Neural cell (in vitro differentiated cells): ENCODE measurements around the gene NSDHL. TPM values are rescaled to one million over a fixed set of nuclear protein-coding genes. Genes with fewer than 3 reads are reported as not detected.
"Not testable (repeated sequence)": the region's sequence is repeated elsewhere in the genome, so short reads cannot be mapped to it uniquely, and the experiment has no call there.

Experiments
- H2AFZ ChIP-seq: fragments of 200-600, 300-800 bp; sonication (generic), shearing (Covaris generic); 2 replicates; pipeline ENCODE4 v1.6.0; 2014; ENCODE audit warnings: low read depth, mild to moderate bottlenecking, antibody characterized with exemption, low read length, moderate library complexity
- H3F3A ChIP-seq: fragments of 200-600 bp; shearing (Covaris generic); 2 replicates; pipeline ENCODE4 v1.6.1; 2016; ENCODE audit warnings: mild to moderate bottlenecking, moderate library complexity, mixed read lengths, antibody characterized with exemption, low read length; ENCODE audit not compliant: insufficient read depth, poor library complexity, severe bottlenecking
- H3K27ac ChIP-seq: fragments of 200-600, 300-800 bp; sonication (generic), shearing (Covaris generic); 2 replicates; pipeline ENCODE4 v1.5.1; 2014; ENCODE audit warnings: mild to moderate bottlenecking, low read length, moderate library complexity
- H3K27me3 ChIP-seq: fragments of 300-800, 200-600 bp; sonication (generic), shearing (Covaris generic); 2 replicates; pipeline ENCODE4 v1.6.0; 2014; ENCODE audit warnings: mild to moderate bottlenecking, low read depth, low read length, moderate library complexity; ENCODE audit not compliant: insufficient read depth
- H3K36me3 ChIP-seq: fragments of 300-800, 200-600 bp; sonication (generic), shearing (Covaris generic); 2 replicates; pipeline ENCODE4 v1.5.1; 2014; ENCODE audit warnings: mild to moderate bottlenecking, antibody characterized with exemption, low read length, moderate library complexity; ENCODE audit not compliant: insufficient read depth
- H3K4me2 ChIP-seq: fragments of 300-800, 200-600 bp; sonication (generic), shearing (Covaris generic); 2 replicates; pipeline ENCODE4 v1.6.0; 2014; ENCODE audit warnings: mild to moderate bottlenecking, low read length
- H3K4me3 ChIP-seq: fragments of 300-800, 200-600 bp; sonication (generic), shearing (Covaris generic); 2 replicates; pipeline ENCODE4 v1.5.1; 2014; ENCODE audit warnings: mild to moderate bottlenecking, low read length, moderate library complexity
- H3K79me2 ChIP-seq: fragments of 200-600 bp; shearing (Covaris generic); replicated peaks from 2 replicates; pipeline ENCODE4 v1.6.0; 2014; ENCODE audit warnings: mild to moderate bottlenecking, low read length, moderate library complexity; ENCODE audit not compliant: insufficient read depth
- H3K9ac ChIP-seq: fragments of 300-800, 200-600 bp; sonication (generic), shearing (Covaris generic); 2 replicates; pipeline ENCODE4 v1.6.1; 2016; ENCODE audit warnings: mild to moderate bottlenecking, low read length, mixed read lengths
- H3K9me2 ChIP-seq: fragments of 200-600 bp; shearing (Covaris generic); 2 replicates; pipeline ENCODE4 v1.6.1; 2016; ENCODE audit warnings: mild to moderate bottlenecking, low read length, mixed read lengths; ENCODE audit not compliant: insufficient read depth
- H3K9me3 ChIP-seq: fragments of 200-600, 300-800 bp; sonication (generic), shearing (Covaris generic); 2 replicates; pipeline ENCODE4 v1.6.1; 2016; ENCODE audit warnings: mild to moderate bottlenecking, mixed run types, low read length, moderate library complexity, mixed read lengths
- H4K20me1 ChIP-seq: fragments of 200-600 bp; shearing (Covaris generic); 2 replicates; pipeline ENCODE4 v1.6.1; 2016; ENCODE audit warnings: mild to moderate bottlenecking, mixed run types; ENCODE audit not compliant: insufficient read depth
- EP300 ChIP-seq: fragments of 450-650 bp; conservative IDR thresholded peaks from 2 replicates; pipeline ENCODE4 v1.6.1; 2014; ENCODE audit warnings: antibody characterized with exemption, mild to moderate bottlenecking, moderate library complexity; ENCODE audit not compliant: poor library complexity, severe bottlenecking
- EZH2 ChIP-seq: fragments of 200-600, 300-800 bp; shearing (Covaris generic), sonication (generic); IDR thresholded peaks from 2 replicates; pipeline ENCODE4 v1.6.1; 2014; ENCODE audit warnings: antibody characterized with exemption, low read length, borderline replicate concordance, mild to moderate bottlenecking; ENCODE audit not compliant: insufficient read depth, poor library complexity, severe bottlenecking
- MXI1 ChIP-seq: fragments of 450-650 bp; conservative IDR thresholded peaks from 2 replicates; pipeline ENCODE4 v1.6.1; 2014; ENCODE audit warnings: antibody characterized with exemption, mild to moderate bottlenecking; ENCODE audit not compliant: poor library complexity, severe bottlenecking
- POLR2AphosphoS5 ChIP-seq: IDR thresholded peaks from 2 replicates; pipeline ENCODE4 v1.6.1; 2012
- RAD21 ChIP-seq: fragments of 450-650 bp; conservative IDR thresholded peaks from 2 replicates; pipeline ENCODE4 v1.6.1; 2014; ENCODE audit warnings: antibody characterized with exemption, mild to moderate bottlenecking, moderate library complexity
- SMC3 ChIP-seq: fragments of 450-650 bp; conservative IDR thresholded peaks from 2 replicates; pipeline ENCODE4 v1.6.1; 2014; ENCODE audit warnings: antibody characterized with exemption, mild to moderate bottlenecking, moderate library complexity; ENCODE audit not compliant: poor library complexity
- TAF1 ChIP-seq: IDR thresholded peaks from 2 replicates; pipeline ENCODE4 v1.6.1; 2012; ENCODE audit warnings: low read depth
- polyA minus RNA-seq: library from RNA; depleted of rRNA, polyadenylated mRNA; stranded (reverse); fragments of >200 nt; gene quantifications from 2 replicates; pipeline ENCODE4 v1.2.3, GENCODE V29; 2014
- polyA plus RNA-seq: library from polyadenylated mRNA; depleted of rRNA; stranded (reverse); fragments of >200 nt; gene quantifications from 2 replicates; pipeline ENCODE4 v1.2.3, GENCODE V29; 2014
- TF ChIP-seq, protein P1 (sequence below): IDR thresholded peaks from 2 replicates; pipeline ENCODE4 v1.6.1; 2012; ENCODE audit warnings: borderline replicate concordance
- TF ChIP-seq, protein P2 (sequence below): fragments of 450-650 bp; IDR thresholded peaks from 2 replicates; pipeline ENCODE4 v1.5.1; 2014; ENCODE audit warnings: antibody characterized with exemption, mild to moderate bottlenecking, moderate library complexity; ENCODE audit not compliant: poor library complexity, severe bottlenecking

The NSDHL gene
- 18.4 and 21.7 TPM in 2 replicates for polyA plus RNA-seq
- 17.9 and 23.1 TPM in 2 replicates for polyA minus RNA-seq

DNA sequence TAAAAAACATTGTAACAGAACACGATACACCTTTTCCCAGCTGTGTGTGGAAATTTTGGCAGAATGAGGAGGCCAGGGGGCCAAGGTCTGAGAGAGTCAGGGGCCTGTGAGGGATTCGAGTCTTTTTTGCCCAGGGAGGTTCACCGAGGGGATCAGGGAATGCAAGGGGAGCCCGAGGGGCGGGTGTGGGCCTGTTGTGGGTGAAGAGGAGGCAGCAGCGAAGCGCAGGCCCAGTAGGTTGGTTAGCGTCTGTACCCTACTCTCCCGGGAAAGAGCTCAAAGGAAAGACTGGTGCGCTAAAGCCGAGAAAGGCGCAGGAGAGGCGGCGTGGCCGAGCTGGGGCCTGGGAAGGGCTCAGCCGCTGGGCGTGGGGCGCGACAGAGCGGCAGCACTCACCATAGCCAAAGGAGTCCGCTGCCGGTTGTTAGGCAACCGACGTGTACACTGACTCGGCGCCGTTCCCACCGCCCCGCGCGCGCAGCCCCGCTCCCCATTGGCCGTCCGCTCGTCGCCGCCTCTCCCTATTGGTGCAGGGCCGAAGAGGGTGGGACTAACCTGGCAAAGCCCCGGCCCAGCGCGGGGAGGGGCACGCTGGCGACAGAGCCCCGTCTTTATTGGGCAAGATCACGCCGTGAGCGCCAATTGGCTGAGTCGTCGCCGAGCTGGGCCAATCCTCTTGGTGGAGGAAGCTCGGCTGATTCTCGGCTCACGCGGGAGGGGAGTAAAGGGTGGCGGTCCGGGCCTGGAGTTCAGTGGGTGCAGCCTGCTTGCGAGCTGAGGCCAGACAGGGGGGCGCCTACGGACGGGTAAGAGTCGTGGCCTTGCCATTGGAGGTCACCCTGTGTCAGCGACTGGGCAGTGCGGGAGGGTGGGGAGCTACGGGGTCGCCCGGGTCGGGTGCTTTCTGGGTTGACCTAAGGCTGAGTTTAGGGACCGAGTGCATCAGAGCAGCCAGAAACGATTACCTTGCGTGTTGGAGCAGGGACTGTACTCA is at the start of gene NSDHL, which contains the start of gene CETN2:
TSS of gene NSDHL (plus strand) at position 752 of the 994 bp plus-strand sequence. CDS start 15,262 bp downstream, outside the sequence.
TSS of gene CETN2 (minus strand) at position 446 of the 994 bp plus-strand sequence. CDS start at position 399, 47 bp downstream.
- Histone ChIP-seq H3K9me2 (no peaks in the 10 kb centered on the region), H4K20me1 (no peaks in the 10 kb centered on the region), H3K4me3 (peak within 1 kb of the TSS; percentile 76), H3K4me2 (peak within 1 kb of the TSS; percentile 73), H3K27ac (peak within 1 kb of the TSS; percentile 65), H3F3A (no peaks in the 10 kb centered on the region), H3K79me2 (peaks cover 28% of the 10 kb centered on the region), H3K27me3 (no peaks in the 10 kb centered on the region), H2AFZ (peak within 1 kb of the TSS; percentile 40), H3K9me3 (no peaks in the 10 kb centered on the region), H3K9ac (peak within 1 kb of the TSS; percentile 73), H3K36me3 (no peaks in the 10 kb centered on the region)
- TF ChIP-seq TAF1 (no peak), RAD21 (peak; percentile 43), POLR2AphosphoS5 (peak; percentile 64), EZH2 (no peak), SMC3 (no peak), MXI1 (peak; percentile 77), EP300 (no peak)
- TF ChIP-seq, protein P1, sequence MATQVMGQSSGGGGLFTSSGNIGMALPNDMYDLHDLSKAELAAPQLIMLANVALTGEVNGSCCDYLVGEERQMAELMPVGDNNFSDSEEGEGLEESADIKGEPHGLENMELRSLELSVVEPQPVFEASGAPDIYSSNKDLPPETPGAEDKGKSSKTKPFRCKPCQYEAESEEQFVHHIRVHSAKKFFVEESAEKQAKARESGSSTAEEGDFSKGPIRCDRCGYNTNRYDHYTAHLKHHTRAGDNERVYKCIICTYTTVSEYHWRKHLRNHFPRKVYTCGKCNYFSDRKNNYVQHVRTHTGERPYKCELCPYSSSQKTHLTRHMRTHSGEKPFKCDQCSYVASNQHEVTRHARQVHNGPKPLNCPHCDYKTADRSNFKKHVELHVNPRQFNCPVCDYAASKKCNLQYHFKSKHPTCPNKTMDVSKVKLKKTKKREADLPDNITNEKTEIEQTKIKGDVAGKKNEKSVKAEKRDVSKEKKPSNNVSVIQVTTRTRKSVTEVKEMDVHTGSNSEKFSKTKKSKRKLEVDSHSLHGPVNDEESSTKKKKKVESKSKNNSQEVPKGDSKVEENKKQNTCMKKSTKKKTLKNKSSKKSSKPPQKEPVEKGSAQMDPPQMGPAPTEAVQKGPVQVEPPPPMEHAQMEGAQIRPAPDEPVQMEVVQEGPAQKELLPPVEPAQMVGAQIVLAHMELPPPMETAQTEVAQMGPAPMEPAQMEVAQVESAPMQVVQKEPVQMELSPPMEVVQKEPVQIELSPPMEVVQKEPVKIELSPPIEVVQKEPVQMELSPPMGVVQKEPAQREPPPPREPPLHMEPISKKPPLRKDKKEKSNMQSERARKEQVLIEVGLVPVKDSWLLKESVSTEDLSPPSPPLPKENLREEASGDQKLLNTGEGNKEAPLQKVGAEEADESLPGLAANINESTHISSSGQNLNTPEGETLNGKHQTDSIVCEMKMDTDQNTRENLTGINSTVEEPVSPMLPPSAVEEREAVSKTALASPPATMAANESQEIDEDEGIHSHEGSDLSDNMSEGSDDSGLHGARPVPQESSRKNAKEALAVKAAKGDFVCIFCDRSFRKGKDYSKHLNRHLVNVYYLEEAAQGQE: no peak
- TF ChIP-seq, protein P2, sequence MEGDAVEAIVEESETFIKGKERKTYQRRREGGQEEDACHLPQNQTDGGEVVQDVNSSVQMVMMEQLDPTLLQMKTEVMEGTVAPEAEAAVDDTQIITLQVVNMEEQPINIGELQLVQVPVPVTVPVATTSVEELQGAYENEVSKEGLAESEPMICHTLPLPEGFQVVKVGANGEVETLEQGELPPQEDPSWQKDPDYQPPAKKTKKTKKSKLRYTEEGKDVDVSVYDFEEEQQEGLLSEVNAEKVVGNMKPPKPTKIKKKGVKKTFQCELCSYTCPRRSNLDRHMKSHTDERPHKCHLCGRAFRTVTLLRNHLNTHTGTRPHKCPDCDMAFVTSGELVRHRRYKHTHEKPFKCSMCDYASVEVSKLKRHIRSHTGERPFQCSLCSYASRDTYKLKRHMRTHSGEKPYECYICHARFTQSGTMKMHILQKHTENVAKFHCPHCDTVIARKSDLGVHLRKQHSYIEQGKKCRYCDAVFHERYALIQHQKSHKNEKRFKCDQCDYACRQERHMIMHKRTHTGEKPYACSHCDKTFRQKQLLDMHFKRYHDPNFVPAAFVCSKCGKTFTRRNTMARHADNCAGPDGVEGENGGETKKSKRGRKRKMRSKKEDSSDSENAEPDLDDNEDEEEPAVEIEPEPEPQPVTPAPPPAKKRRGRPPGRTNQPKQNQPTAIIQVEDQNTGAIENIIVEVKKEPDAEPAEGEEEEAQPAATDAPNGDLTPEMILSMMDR: peak; percentile 15

DNA sequence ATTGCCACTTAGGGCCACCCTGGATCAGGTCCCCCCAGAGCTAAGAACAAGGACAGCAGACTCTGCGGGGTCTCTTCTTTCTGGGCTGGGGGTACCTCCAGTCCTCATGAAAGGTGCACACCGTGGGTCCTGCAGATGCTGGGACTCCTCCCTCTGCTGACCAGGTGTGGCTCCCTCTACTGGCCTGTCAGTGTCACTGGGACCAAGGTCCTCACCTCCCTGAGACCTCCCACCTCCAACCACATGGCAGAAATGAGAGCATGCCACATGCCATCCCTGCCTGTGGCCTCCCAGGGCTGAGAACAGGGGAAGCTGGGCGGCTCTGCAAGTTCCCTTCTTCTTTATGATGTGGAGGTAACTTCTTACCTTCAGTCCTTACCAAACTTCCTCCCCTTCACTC is 43.8 kb upstream of the NSDHL start:
- H3K4me2 ChIP-seq, H3K9me3 ChIP-seq, H3K9me2 ChIP-seq, H2AFZ ChIP-seq, H3K36me3 ChIP-seq, H4K20me1 ChIP-seq, H3K79me2 ChIP-seq, H3K9ac ChIP-seq, H3K27ac ChIP-seq, H3K27me3 ChIP-seq, H3K4me3 ChIP-seq, H3F3A ChIP-seq: not testable (repeated sequence)
